Hepatocyte (in vitro differentiated cells): ENCODE data around the gene TMEM8B.

Experiments used
- EZH2phosphoT487 ChIP-seq: fragments of 200-600 bp; sonication (generic); IDR thresholded peaks from one replicate; pipeline ENCODE4 v1.6.1; 2018; ENCODE audit warnings: antibody characterized with exemption, mild to moderate bottlenecking, low read depth, moderate library complexity; ENCODE audit not compliant: unreplicated experiment, severe bottlenecking
- TF ChIP-seq, protein P1 (sequence below): fragments of 200-600 bp; sonication (generic); IDR thresholded peaks from 2 replicates; pipeline ENCODE4 v1.5.1; 2016; ENCODE audit warnings: antibody characterized with exemption, mild to moderate bottlenecking; ENCODE audit not compliant: poor library complexity

DNA sequence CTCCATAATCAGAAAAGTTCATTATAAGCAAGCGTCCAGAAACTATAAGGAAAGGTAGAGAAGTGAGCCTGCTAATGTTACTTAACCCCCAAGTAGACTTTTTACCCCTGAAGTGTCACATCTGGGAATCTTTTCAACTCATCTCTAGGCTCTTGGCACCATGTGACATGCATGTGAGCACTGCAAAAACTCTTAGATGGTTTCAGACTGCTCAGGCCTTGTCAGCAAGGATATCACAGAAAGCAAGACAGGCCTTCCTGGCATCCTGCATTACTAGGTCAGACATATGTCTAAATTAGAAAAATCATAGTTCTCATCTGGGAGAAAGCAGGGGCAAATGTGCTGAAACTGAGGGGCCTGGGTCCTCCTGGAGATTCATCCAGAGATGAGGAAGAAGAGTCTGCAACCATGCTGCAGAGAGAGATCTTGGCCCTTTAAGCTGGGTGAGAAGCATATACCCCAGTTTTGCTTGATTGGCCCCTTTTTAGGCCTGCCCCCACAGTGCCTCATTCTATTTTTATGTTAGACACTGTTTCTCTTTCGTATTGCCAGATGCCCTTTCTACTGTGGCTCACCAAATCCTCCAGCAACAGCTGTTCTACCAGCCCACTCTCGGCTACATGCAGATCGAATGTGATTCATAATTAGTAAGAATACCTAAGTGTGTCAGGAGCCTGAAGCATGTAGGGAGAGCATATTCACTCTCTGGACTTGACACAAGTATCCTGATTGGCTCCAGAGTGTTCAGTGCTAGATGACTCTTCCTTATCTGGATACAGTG, 19.0 kb downstream of the TMEM8B start:
- no peak for TF ChIP-seq EZH2phosphoT487
- TF ChIP-seq, protein P1, sequence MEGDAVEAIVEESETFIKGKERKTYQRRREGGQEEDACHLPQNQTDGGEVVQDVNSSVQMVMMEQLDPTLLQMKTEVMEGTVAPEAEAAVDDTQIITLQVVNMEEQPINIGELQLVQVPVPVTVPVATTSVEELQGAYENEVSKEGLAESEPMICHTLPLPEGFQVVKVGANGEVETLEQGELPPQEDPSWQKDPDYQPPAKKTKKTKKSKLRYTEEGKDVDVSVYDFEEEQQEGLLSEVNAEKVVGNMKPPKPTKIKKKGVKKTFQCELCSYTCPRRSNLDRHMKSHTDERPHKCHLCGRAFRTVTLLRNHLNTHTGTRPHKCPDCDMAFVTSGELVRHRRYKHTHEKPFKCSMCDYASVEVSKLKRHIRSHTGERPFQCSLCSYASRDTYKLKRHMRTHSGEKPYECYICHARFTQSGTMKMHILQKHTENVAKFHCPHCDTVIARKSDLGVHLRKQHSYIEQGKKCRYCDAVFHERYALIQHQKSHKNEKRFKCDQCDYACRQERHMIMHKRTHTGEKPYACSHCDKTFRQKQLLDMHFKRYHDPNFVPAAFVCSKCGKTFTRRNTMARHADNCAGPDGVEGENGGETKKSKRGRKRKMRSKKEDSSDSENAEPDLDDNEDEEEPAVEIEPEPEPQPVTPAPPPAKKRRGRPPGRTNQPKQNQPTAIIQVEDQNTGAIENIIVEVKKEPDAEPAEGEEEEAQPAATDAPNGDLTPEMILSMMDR = no peak
